DOHH2 (cell line): ENCODE data around the gene CETP.

Experiments used
- EZH2phosphoT487 ChIP-seq: fragments of 200-600 bp; sonication (generic); IDR thresholded peaks from 2 replicates; pipeline ENCODE4 v1.6.1; 2017; ENCODE audit warnings: borderline replicate concordance, mild to moderate bottlenecking, antibody characterized with exemption, low read length, moderate library complexity, mixed read lengths
- TF ChIP-seq, protein P1 (sequence below): fragments of 200-600 bp; sonication (generic); IDR thresholded peaks from one replicate; pipeline ENCODE4 v1.5.1; 2014; ENCODE audit warnings: antibody characterized with exemption, mild to moderate bottlenecking, low read depth, low read length; ENCODE audit not compliant: poor library complexity, severe bottlenecking

DNA sequence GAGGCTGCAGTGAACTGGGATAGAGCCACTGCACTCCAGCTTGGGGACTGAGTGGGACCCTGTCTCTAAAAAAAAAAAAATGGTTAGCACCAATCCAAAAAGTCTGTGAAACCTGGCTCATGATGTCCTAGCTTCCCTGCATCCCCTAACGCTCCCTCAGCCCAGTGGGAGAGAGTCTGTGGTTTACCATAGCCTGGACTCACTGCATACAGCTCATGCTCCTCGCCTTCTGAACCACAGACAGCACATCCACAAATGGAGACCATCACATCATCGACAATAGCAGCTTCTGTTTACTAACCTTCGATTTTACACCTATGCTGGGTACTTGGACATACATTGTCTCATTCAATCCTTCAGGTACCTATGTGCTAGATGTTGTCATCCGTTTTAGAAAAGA, 71.2 kb downstream of the CETP start:
- TF ChIP-seq, protein P1, sequence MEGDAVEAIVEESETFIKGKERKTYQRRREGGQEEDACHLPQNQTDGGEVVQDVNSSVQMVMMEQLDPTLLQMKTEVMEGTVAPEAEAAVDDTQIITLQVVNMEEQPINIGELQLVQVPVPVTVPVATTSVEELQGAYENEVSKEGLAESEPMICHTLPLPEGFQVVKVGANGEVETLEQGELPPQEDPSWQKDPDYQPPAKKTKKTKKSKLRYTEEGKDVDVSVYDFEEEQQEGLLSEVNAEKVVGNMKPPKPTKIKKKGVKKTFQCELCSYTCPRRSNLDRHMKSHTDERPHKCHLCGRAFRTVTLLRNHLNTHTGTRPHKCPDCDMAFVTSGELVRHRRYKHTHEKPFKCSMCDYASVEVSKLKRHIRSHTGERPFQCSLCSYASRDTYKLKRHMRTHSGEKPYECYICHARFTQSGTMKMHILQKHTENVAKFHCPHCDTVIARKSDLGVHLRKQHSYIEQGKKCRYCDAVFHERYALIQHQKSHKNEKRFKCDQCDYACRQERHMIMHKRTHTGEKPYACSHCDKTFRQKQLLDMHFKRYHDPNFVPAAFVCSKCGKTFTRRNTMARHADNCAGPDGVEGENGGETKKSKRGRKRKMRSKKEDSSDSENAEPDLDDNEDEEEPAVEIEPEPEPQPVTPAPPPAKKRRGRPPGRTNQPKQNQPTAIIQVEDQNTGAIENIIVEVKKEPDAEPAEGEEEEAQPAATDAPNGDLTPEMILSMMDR: no peak
- TF ChIP-seq EZH2phosphoT487: no peak
